Measurements from ENCODE around the gene DUSP22. TPM values are rescaled to one million over a fixed set of nuclear protein-coding genes. Genes with fewer than 3 reads are reported as not detected.

DUSP22 gene
- total and polyA plus RNA-seq, 4 donors, result 28.2 to 42.3 (median 29.7) TPM

DNA sequence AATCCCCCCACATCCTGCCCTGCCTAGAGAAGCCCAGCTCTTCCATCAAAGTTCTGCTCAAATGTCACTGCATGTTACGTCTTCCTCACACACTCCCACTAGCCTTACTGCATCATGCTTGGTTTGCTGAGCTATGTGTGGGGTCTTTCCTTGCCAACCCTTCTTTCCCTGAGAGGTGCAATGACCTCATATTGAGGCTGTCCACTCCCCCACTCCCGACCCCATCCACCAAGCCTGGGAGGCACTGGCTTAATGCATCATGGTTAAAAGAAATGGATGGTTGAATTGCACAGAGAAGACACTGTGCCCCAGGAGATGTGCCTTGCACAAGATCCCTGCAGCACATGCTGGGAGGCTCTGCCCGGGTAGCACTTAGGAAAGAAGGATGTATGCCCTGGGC, 91.6 kb downstream of the DUSP22 start:
- Histone ChIP-seq H3K27ac (ENCODE audit: low read depth, low read length) (no peak overlapping the region), H3K4me1 (ENCODE audit: control insufficient read depth, insufficient read depth, low read length) (no peaks in the 10 kb centered on the region), H3K4me3 (ENCODE audit: low read depth, low read length) (no peak overlapping the region), H3K9me3 (ENCODE audit: control insufficient read depth, insufficient read depth, low read length) (no peaks in the 10 kb centered on the region), H3K27me3 (ENCODE audit: control insufficient read depth, insufficient read depth, low read length) (peaks cover 11% of the 10 kb centered on the region), H3K36me3 (ENCODE audit: control insufficient read depth, insufficient read depth, low read length) (no peaks in the 10 kb centered on the region)
- 89% methylated on average over 1 of the region's 3 CpGs for WGBS (ENCODE audit: insufficient coverage)
- no peak for DNase-seq (ENCODE audit: low read depth in 4 of 6, low spot score in 6 of 6)

GRCh38 chr6:384898-385297, 92.6 kb downstream of the DUSP22 start:
- Histone ChIP-seq H3K36me3 (ENCODE audit: control insufficient read depth, insufficient read depth, low read length) (no peaks in the 10 kb centered on the region), H3K9me3 (ENCODE audit: control insufficient read depth, insufficient read depth, low read length) (no peaks in the 10 kb centered on the region), H3K4me3 (ENCODE audit: low read depth, low read length) (no peak overlapping the region), H3K27me3 (ENCODE audit: control insufficient read depth, insufficient read depth, low read length) (peaks cover 18% of the 10 kb centered on the region), H3K27ac (ENCODE audit: low read depth, low read length) (no peak overlapping the region), H3K4me1 (ENCODE audit: control insufficient read depth, insufficient read depth, low read length) (no peaks in the 10 kb centered on the region)
- DNase-seq (ENCODE audit: low read depth in 4 of 6, low spot score in 6 of 6), result no peak
- 97% methylated on average over 3 of the region's 6 CpGs for WGBS (ENCODE audit: insufficient coverage)

GRCh38 chr6:385614-386013, 93.3 kb downstream of the DUSP22 start:
- Histone ChIP-seq H3K9me3 (ENCODE audit: control insufficient read depth, insufficient read depth, low read length) (no peaks in the 10 kb centered on the region), H3K27ac (ENCODE audit: low read depth, low read length) (no peak overlapping the region), H3K4me1 (ENCODE audit: control insufficient read depth, insufficient read depth, low read length) (no peaks in the 10 kb centered on the region), H3K36me3 (ENCODE audit: control insufficient read depth, insufficient read depth, low read length) (no peaks in the 10 kb centered on the region), H3K4me3 (ENCODE audit: low read depth, low read length) (no peak overlapping the region), H3K27me3 (ENCODE audit: control insufficient read depth, insufficient read depth, low read length) (peaks cover 25% of the 10 kb centered on the region)
- 88% methylated on average over 9 of the region's 10 CpGs for WGBS (ENCODE audit: insufficient coverage)
- no peak for DNase-seq (ENCODE audit: low read depth in 4 of 6, low spot score in 6 of 6)

- no peak overlapping the region for H3K4me3 ChIP-seq (ENCODE audit: low read depth, low read length)
- H3K27me3 ChIP-seq (ENCODE audit: control insufficient read depth, insufficient read depth, low read length), result peaks cover 35% of the 10 kb centered on the region
- no peaks in the 10 kb centered on the region for H3K36me3 ChIP-seq (ENCODE audit: control insufficient read depth, insufficient read depth, low read length)
- H3K27ac ChIP-seq (ENCODE audit: low read depth, low read length), result no peak overlapping the region
- no peak for DNase-seq (ENCODE audit: low read depth in 4 of 6, low spot score in 6 of 6)
- 93% methylated on average over 16 of the region's 18 CpGs for WGBS (ENCODE audit: insufficient coverage)
- peaks cover 7% of the 10 kb centered on the region for H3K4me1 ChIP-seq (ENCODE audit: control insufficient read depth, insufficient read depth, low read length)
- no peaks in the 10 kb centered on the region for H3K9me3 ChIP-seq (ENCODE audit: control insufficient read depth, insufficient read depth, low read length)
Measured at GRCh38 chr6:386688-387266, 94.5 kb downstream of the DUSP22 start.

GRCh38 chr6:387293-387741, 95.0 kb downstream of the DUSP22 start:
- peak in 1 of 6 donors; percentile 22 for DNase-seq (ENCODE audit: low read depth in 4 of 6, low spot score in 6 of 6)
- WGBS (ENCODE audit: insufficient coverage), result 66% methylated on average over 9 of the region's 11 CpGs

DNA sequence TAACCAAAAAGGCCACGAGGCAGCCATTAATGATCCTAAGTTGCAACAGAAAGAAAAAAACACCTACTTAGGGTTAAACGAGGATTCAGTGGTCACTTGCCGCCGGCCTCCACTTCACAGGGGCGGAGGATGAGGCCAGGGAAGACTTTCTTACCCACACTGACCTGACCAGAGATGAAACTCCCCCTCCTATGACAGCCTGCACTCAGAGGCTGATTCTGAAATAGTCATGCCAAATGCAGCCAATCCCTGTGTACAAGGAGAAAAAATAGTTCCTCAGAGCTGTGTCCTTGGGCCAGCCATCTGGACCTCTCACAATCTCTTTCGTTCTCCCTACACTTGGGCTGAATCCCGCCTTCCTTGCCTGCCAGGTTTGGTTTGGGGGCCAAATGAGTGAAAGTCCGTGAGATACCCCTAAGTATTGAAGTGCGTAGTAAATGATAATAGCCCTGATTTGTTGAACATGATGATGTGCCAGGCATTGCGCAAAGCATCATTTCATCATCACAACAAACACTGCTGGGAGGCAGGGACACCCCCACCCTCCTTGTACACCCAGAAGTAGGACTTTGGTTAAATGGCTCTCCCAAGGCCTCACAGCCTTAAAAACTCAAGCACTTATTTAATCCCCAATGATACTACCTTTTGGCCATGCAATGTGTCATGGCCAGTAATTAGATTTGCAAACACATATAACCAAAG, 96.1 kb downstream of the DUSP22 start:
- peaks cover 50% of the 10 kb centered on the region for H3K27me3 ChIP-seq (ENCODE audit: control insufficient read depth, insufficient read depth, low read length)
- 89% methylated on average over 4 of the region's 10 CpGs for WGBS (ENCODE audit: insufficient coverage)
- H3K4me1 ChIP-seq (ENCODE audit: control insufficient read depth, insufficient read depth, low read length), result peaks cover 21% of the 10 kb centered on the region
- no peaks in the 10 kb centered on the region for H3K9me3 ChIP-seq (ENCODE audit: control insufficient read depth, insufficient read depth, low read length)
- no peak for DNase-seq (ENCODE audit: low read depth in 4 of 6, low spot score in 6 of 6)
- no peaks in the 10 kb centered on the region for H3K36me3 ChIP-seq (ENCODE audit: control insufficient read depth, insufficient read depth, low read length)
- no peak overlapping the region for H3K4me3 ChIP-seq (ENCODE audit: low read depth, low read length)
- H3K27ac ChIP-seq (ENCODE audit: low read depth, low read length), result no peak overlapping the region

More at GRCh38 chr6:387293-387741, 95.0 kb downstream of the DUSP22 start:
- no peaks in the 10 kb centered on the region for H3K36me3 ChIP-seq (ENCODE audit: control insufficient read depth, insufficient read depth, low read length)
- H3K27me3 ChIP-seq (ENCODE audit: control insufficient read depth, insufficient read depth, low read length), result peaks cover 41% of the 10 kb centered on the region
- H3K9me3 ChIP-seq (ENCODE audit: control insufficient read depth, insufficient read depth, low read length), result no peaks in the 10 kb centered on the region
- H3K27ac ChIP-seq (ENCODE audit: low read depth, low read length), result no peak overlapping the region
- H3K4me3 ChIP-seq (ENCODE audit: low read depth, low read length), result no peak overlapping the region
- H3K4me1 ChIP-seq (ENCODE audit: control insufficient read depth, insufficient read depth, low read length), result peaks cover 13% of the 10 kb centered on the region

DNA sequence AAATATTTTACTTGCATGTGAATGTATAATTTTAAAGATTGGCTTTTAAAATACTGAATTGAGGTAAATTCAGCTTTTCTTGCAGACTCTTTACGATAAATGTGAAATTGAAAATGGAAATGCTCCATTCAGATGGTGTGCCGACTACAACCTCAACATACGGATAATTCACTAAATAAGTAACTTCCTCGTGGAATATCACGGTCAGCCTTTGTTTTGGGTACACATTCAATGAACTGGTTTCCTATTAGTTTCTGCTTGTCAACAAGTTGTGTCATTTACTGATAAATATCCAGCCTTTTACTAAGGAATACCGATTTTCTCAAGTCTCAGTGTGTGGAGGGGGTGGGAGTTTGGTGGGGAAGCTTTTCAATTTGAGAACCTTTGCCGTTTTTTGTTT, 96.9 kb downstream of the DUSP22 start:
- WGBS (ENCODE audit: insufficient coverage), result 100% methylated on average over 2 of the region's 7 CpGs
- no peaks in the 10 kb centered on the region for H3K36me3 ChIP-seq (ENCODE audit: control insufficient read depth, insufficient read depth, low read length)
- no peaks in the 10 kb centered on the region for H3K9me3 ChIP-seq (ENCODE audit: control insufficient read depth, insufficient read depth, low read length)
- no peak overlapping the region for H3K4me3 ChIP-seq (ENCODE audit: low read depth, low read length)
- DNase-seq (ENCODE audit: low read depth in 4 of 6, low spot score in 6 of 6), result no peak
- H3K4me1 ChIP-seq (ENCODE audit: control insufficient read depth, insufficient read depth, low read length), result peaks cover 27% of the 10 kb centered on the region
- H3K27ac ChIP-seq (ENCODE audit: low read depth, low read length), result no peak overlapping the region
- H3K27me3 ChIP-seq (ENCODE audit: control insufficient read depth, insufficient read depth, low read length), result peaks cover 57% of the 10 kb centered on the region

DNA sequence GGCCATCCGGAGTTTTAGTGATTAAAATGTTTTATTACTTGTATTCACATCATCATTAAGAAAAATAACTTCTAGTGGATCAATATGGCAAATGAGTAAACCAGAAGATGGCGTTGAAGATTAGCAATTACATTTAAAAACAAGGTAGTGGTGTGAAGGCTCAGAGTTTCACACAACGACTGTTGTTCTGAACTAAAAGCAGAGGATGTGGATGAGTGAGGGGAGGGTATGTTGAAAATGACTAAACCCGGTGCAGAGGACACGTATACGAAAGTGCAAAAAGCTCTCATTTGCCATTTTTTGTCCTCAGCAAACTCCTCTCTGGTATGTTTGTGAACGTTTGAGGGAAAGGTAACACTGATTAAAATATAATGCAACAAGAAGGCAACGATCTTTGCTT, 97.3 kb downstream of the DUSP22 start:
- Histone ChIP-seq H3K27ac (ENCODE audit: low read depth, low read length) (no peak overlapping the region), H3K4me1 (ENCODE audit: control insufficient read depth, insufficient read depth, low read length) (peaks cover 27% of the 10 kb centered on the region), H3K9me3 (ENCODE audit: control insufficient read depth, insufficient read depth, low read length) (no peaks in the 10 kb centered on the region), H3K36me3 (ENCODE audit: control insufficient read depth, insufficient read depth, low read length) (no peaks in the 10 kb centered on the region), H3K27me3 (ENCODE audit: control insufficient read depth, insufficient read depth, low read length) (peaks cover 62% of the 10 kb centered on the region), H3K4me3 (ENCODE audit: low read depth, low read length) (no peak overlapping the region)
- DNase-seq (ENCODE audit: low read depth in 4 of 6, low spot score in 6 of 6), result peak in 1 of 6 donors; percentile 30
- 60% methylated on average over 3 of the region's 8 CpGs for WGBS (ENCODE audit: insufficient coverage)

DNA sequence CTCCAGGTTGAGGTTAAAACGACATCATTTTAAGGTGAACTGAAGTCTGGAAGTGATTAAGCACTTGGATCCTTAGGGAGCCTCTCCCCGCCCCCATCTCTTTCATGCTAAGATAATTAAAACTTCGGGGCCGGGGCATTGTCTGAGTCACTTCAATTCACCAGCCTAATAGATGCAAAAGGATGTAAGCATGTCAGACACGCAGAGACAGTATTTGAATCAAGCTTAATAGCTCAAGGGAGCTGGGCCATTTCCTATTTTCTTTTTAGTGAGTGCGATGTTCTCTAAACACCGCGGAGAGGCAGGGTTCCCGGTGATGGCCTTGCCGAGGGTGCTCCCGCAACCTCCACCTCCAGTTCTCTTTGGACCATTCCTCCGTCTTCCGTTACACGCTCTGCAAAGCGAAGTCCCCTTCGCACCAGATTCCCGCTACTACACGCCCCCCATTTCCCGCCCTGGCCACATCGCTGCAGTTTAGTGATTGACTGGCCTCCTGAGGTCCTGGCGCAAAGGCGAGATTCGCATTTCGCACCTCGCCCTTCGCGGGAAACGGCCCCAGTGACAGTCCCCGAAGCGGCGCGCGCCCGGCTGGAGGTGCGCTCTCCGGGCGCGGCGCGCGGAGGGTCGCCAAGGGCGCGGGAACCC, 98.7 kb downstream of the DUSP22 start:
- H3K36me3 ChIP-seq (ENCODE audit: control insufficient read depth, insufficient read depth, low read length), result no peaks in the 10 kb centered on the region
- H3K9me3 ChIP-seq (ENCODE audit: control insufficient read depth, insufficient read depth, low read length), result no peaks in the 10 kb centered on the region
- H3K27ac ChIP-seq (ENCODE audit: low read depth, low read length), result no peak overlapping the region
- under 1% methylated on average over 40 of the region's 44 CpGs for WGBS (ENCODE audit: insufficient coverage)
- no peak overlapping the region for H3K4me3 ChIP-seq (ENCODE audit: low read depth, low read length)
- H3K27me3 ChIP-seq (ENCODE audit: control insufficient read depth, insufficient read depth, low read length), result peaks cover 74% of the 10 kb centered on the region
- peaks cover 27% of the 10 kb centered on the region for H3K4me1 ChIP-seq (ENCODE audit: control insufficient read depth, insufficient read depth, low read length)
- DNase-seq (ENCODE audit: low read depth in 4 of 6, low spot score in 6 of 6), result peak in 2 of 6 donors; percentile 24 to 41
